ENCODE measurements around the gene TMEM205.
"Not testable (repeated sequence)": the region's sequence is repeated elsewhere in the genome, so short reads cannot be mapped to it uniquely, and the experiment has no call there.

Gene TMEM205

DNA sequence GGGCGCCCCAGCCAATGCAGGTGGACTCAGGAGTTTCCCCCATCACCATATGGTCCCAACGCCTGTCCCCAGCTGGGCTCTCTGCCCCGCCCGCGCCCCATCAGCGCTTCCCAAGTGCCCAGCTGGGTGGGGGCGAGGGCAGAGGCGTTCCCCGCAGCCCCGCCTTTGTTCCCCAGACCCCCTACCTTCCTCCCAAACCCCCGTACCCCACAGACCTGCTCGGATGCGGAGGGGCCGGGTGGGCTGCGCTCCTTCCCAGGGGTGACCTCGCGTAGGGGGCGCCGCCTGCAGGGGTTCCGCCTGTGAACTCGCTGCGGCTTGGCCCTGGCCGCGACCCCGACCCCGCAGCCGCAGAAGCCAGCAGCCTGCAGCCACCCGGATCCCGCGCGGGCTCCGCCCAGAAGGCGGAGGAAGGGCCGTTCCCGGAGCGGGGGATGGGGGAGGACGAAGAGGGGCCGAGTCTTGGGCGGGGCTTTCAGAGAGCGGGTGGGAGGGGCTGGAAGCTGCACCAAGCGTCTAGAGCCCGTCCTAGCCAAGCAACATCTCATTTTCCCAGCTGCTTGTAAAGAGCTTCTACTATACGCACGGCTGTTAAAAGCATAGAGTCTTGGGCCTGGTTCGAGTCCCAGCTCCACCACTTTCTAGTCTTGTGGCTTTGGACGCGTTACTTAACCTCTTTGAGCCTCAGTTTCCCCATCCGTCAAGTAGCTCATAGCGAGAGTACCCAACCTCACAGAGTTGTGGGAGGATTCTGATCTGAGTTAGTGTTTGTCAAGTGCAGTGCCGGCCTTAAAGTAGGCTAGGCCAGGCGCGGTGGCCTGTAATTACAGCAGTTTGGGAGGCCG lies 6.6 kb downstream of the TMEM205 start, which contains the start of gene RAB3D:
Gene RAB3D, minus strand, starts transcription at position 404 of the 845 bp plus-strand sequence. CDS start 2,258 bp downstream, outside the sequence.
- peak; percentile 75 for DNase-seq (ENCODE audit: low spot score)

DNA sequence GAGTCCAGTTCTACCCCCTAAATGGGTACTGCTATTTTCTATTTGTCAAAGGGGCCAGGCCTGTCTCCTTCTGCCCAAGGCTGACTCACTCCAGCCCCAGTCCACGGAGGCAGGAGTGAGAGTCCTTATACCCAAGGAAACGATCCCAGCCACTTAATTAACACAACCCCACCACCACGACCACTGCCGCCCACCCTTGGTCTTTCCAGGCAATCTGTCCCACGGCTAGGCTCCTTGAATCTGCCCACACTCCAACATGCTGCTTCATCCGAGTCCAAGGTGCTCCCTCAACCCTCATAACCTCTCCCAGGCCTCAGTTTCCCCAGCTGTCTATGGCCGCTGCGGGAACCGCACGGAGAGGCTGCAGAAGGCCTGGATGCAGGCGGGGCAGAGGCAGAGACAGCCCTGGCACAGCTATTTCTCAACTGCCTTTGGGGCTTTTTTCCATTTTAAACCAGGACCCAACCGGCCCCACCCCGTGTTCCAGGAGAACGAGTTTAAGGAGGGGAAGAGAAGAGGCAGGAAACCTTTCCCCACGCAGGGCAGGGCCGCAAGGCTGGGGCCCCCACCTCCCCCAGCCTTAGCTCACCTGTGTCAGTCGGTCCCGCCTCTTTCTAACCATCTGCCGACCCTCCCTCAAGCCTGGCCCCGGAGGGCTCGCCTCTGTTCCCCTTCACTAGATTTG lies 7.4 kb downstream of the TMEM205 start:
- DNase-seq (ENCODE audit: low spot score) = no peak

GRCh38 chr19:11338121-11338520 lies 7.9 kb downstream of the TMEM205 start:
- no peak for DNase-seq (ENCODE audit: low spot score)

DNA sequence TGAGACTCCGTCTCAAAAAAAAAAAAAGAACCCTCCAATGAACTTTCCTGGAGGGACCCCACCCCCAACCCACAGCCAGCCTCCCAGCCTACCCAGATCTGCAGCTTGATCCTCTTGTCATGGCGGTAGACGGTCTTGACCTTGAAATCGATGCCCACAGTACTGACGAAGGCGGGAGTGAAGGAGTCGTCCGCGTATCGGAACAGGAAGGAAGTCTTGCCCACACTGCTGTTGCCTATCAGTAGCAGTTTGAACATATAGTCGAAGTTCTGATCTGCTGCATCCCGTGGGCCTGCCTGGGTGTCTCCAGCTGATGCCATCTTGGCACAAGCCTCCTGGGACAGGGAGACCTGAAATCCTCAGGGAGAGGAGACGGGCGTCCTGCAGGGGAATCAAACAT lies 9.0 kb downstream of the TMEM205 start:
- no peak for DNase-seq (ENCODE audit: low spot score)

- DNase-seq (ENCODE audit: low spot score) = no peak
Measured at GRCh38 chr19:11335449-11336146, 10.5 kb downstream of the TMEM205 start.

GRCh38 chr19:11333838-11334237 lies 12.2 kb downstream of the TMEM205 start:
- DNase-seq (ENCODE audit: low spot score) = not testable (repeated sequence)

GRCh38 chr19:11332822-11333221 lies 13.2 kb downstream of the TMEM205 start:
- no peak for DNase-seq (ENCODE audit: low spot score)

DNA sequence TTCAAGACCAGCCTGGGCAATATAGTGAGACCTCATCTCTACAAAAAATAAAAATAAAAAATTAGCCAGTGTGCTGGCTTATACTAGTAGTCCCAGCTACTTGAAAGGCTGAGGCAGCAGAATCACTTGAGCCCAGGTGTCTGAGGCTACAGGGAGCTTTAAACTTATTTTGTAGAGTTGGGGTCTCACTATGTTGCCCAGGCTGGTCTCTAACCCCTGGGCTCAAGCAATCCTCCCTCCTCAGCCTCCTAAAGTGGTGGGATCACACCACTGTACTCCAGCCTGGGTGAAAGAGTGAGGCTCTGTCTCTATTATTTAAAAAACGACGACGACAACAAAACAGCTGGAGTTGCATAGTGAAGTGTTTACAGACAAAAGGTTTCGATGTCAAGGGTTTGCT lies 14.6 kb downstream of the TMEM205 start:
- no peak for DNase-seq (ENCODE audit: low spot score)

- DNase-seq (ENCODE audit: low spot score) = no peak
Measured at GRCh38 chr19:11330127-11330526, 15.9 kb downstream of the TMEM205 start.

DNA sequence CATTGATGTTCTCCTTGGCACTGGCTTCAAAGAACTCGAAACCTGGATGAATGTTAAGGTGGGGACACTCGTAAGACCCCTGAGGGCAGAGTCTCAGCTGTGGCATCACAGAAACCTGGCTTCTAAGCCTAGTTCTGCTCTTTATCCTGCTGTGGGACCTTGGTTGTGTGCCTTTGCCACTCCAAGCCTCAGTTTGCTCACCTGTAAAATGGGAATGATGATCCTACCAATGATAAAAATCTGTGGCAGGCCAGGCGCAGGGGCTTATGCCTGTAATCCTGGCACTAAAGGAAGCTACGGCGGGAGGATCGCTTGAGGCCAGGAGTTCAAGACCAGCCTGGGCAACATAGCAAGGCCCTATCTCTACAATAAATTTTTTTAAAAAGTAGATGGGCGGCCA lies 20.5 kb downstream of the TMEM205 start:
- no peak for DNase-seq (ENCODE audit: low spot score)

GRCh38 chr19:11324748-11325389 lies 21.2 kb downstream of the TMEM205 start:
- no peak for DNase-seq (ENCODE audit: low spot score)

DNA sequence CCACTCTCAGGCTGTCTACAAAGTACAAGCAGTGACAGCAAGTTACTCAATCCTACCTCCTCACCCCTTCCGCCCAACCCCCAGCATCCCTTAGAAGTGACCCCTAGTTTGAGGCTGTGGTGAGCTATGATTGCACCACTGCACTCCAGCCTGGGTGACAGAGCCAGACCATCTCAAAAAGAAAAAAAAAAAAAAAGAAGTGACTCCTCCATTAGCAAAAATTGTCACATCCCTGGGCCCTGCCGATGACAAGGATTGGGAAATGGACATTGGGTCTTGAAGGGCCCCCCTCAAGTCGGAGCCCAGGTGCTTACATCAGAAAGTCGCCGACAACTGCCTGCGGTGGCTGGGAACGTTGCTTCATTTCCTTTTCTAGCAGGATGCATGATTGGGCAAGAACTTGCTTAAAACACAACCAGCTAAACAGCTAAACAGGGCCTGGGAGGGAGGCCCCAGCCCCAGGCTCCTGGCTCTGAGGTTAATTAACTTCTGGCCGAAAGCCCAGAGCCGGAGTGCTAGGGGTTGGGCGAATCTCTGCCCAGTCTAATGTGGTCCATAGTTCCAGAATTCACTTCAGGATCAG lies 21.9 kb downstream of the TMEM205 start:
- DNase-seq (ENCODE audit: low spot score) = no peak

- DNase-seq (ENCODE audit: low spot score) = no peak
Measured at GRCh38 chr19:11323601-11324078, 22.4 kb downstream of the TMEM205 start.

DNA sequence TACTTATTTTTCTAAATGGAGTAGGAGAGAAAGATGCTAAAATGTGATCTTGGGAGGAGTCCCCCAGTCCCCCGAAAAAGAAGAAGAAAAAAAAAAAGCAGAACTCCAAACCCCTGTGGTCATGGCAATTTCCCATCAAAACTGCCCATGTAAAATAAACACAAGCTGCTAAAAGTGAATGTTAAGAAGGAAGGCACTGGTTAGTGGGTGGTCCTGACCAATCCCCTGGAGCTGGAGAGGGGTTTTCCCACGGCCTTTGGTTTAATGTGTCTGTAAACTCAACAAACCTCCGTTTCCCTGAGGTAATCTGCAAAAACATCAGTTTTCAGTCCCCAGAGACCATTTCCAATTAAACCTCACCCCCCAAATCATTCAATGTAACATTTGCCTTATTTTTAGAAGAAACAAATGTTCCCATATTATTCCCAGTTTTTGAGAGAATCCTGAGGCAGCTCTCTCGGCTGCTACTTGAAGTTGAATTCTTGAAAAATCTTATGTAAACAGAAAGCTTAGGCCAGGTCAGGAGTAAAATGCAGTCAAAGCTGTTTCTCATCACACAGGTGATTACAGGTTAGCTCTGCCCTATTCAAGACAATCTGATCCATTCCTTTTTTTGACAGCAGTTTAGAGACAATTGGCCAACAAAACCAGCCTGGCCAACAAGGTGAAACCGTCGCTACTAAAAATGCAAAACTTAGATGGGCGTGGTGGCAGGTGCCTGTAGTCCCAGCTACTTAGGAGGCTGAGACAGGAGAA lies 23.6 kb downstream of the TMEM205 start:
- DNase-seq (ENCODE audit: low spot score) = no peak

DNA sequence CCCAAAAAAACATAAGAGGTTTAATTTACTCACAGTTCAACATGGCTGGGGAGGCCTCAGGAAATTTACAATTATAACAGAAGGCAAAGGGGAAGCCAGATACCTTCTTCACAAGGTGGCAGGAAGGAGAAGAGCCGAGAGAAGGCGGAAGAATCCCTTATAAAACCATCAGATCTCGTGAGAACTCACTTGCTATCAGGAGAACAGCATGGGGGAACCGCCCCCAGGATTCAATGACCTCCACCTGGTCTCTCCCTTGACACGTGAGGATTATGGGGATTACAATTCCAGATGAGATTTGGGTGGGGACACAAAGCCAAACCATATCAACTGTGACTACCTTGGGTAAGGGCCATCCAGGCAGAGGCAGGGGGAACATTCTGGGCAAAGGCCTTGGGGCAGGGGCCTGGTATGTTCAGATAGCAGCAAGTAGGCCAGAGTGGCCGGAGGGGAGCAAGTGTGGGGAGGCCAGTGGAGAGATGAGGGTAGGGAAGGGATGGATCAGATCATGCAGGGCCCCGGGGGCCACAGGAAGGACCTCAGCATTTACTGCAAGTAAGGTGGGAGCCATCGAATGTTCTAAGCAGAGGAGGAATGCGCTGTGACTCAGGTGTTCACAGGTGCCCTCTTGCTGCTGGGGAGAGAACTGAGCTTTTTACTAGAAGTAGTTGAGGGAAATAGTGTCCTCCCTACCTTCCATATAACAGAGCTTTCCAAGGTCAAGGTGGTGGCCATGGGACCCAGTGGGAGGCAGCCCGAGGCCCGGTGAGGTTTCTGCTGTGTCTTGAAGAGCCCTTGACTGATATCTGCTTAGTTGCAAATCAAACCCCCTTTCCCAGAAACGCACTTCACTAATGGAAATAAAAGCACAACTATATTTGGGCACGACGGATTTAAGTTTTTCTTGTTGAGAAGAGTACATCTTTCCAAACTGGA lies 24.6 kb downstream of the TMEM205 start:
- no peak for DNase-seq (ENCODE audit: low spot score)

DNA sequence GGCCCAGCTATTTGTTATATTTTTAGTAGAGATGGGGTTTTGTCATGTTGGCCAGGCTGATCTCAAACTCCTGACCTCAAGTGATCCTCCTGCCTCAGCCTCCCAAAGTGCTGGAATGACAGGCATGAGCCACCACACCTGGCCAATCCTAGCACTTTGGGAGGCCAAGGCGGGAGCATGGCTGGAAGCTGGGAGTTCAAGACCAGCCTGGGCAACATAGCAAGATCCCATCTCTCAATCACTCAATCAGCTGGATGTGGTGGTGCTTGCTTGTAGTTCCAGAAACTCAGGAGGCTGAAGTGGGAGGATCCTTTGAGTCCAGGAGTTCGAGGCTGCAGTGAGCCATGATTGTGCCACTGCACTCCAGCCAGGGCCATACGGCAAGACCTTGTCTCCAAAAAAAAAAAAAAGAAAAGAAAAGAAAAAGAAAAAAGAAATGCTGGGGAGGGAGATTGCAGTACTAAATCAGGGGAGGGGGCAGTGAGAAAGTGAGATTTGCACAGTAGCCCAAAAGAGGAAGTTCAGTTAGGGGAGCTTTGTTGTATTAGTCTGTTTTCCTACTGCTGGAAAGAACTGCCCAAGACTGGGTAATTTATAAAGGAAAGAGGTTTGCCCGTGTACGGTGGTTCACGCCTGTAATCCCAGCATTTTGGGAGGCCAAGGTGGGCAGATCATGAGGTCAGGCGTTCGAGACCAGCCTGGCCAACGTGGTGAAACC lies 25.6 kb downstream of the TMEM205 start:
- DNase-seq (ENCODE audit: low spot score) = not testable (repeated sequence)

DNA sequence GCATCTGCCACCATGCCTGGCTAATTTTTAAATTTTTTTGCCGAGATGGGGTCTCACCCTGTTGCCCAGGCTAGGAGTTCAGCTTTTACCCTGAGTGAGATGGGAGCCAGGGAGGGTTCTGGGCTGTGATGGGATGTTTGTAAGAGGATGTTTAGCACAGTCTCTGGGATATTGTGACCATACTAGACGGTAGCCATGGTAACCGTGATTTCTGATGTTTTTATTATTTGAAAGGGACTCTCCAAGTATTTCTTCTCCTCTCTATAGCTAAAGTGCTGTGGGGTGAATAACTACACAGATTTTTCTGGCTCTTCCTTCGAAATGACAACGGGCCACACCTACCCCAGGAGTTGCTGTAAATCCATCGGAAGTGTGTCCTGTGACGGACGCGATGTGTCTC lies 39.7 kb downstream of the TMEM205 start:
- no peak for DNase-seq (ENCODE audit: low spot score)

DNA sequence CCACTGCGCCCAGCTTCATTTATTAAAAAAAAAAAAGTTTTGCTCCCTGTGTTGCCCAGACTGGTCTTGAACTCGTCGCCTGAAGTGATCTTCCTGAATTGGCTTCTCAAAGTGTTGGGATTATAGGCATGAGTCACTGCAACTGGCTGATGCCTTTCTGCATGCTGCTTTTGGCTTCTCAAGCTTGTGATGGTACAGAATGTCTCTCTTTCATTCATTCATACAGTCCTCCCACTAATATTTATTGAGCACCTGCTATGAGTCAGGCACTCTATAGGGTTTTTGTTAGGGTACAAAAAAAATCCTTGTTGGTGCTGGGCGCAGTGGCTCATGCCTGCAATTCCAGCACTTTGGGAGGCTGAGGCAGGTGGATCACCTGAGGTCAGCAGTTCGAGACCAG lies 41.1 kb downstream of the TMEM205 start:
- no peak for DNase-seq (ENCODE audit: low spot score)

- no peak for DNase-seq (ENCODE audit: low spot score)
Measured at GRCh38 chr19:11300811-11301120, 45.3 kb downstream of the TMEM205 start.
